HepG2 (cell line): ENCODE results near the gene B3GNT2. TPM values are rescaled to one million over a fixed set of nuclear protein-coding genes. Genes with fewer than 3 reads are reported as not detected.
A peak's percentile ranks its signal among the peaks of the same experiment; 100 is the strongest.

Experiments
- ATAC-seq: fragments of 200-7000 bp; cut with Tn5 transposase; 3 replicates; pipeline ENCODE4 v1.9.1; 2020; ENCODE audit warnings: mild to moderate bottlenecking, moderate library complexity
- BruUV-seq: library from RNA; stranded (reverse); fragments of 400-500 nt; replicated peaks from 2 replicates; lab custom pipeline; 2021; lab: Mats Ljungman, UMichigan
- CTCF ChIA-PET: fragments of 300-600 bp; formaldehyde crosslinking; extraction: SDS; loops from one replicate; lab custom pipeline; 2021; ENCODE audit warnings: low total read pairs, inconsistent platforms, low intra/inter-chr PET ratio; lab: Yijun Ruan, JAX
- POLR2A ChIA-PET: fragments of 350-600 bp; sonication (Branson Sonifier 250); formaldehyde crosslinking; loops from one replicate; lab custom pipeline; 2020; ENCODE audit warnings: antibody characterized with exemption, inconsistent platforms; lab: Yijun Ruan, JAX
- DNase-seq: peaks from one replicate; pipeline ENCODE4 v3.0.0-alpha.2; 2015; ENCODE audit warnings: low spot score
- FAIRE-seq: peaks from 3 replicates; lab custom pipeline; 2011; peaks lifted over from hg19 to GRCh38; lab: Jason Lieb, UNC
- H2AFZ ChIP-seq: one replicate; pipeline ENCODE4 v1.6.1; 2011; ENCODE audit warnings: low read length, inconsistent platforms
- H3K27ac ChIP-seq: fragments of 300-600 bp; 3 replicates; pipeline ENCODE4 v1.8.0; 2011; ENCODE audit warnings: mixed run types, mild to moderate bottlenecking, mixed read lengths, low read length, inconsistent platforms; ENCODE audit not compliant: insufficient read depth; ENCODE audit errors: extremely low read length
- H3K27me3 ChIP-seq, 2 experiments: fragments of 200-600 bp in 1 of 2; 2 replicates in 1 of 2; 3 replicates in 1 of 2; pipeline versions ENCODE4 v1.6.0 to v1.8.0; 2011; ENCODE audit warnings: low read length in 2 of 2, mild to moderate bottlenecking in 2 of 2, moderate library complexity in 2 of 2, inconsistent platforms in 1 of 2; ENCODE audit not compliant: insufficient read depth in 2 of 2, control insufficient read depth in 1 of 2
- H3K36me3 ChIP-seq, 2 experiments: fragments of 200-600 bp in 1 of 2; replicated peaks in 1 of 2; 2 replicates in 1 of 2; 3 replicates in 1 of 2; pipeline versions ENCODE4 v1.5.1 to v1.8.0; 2011; ENCODE audit warnings: low read length in 2 of 2, inconsistent platforms in 1 of 2; ENCODE audit not compliant: insufficient read depth in 2 of 2, control insufficient read depth in 1 of 2
- H3K4me1 ChIP-seq: 2 replicates; pipeline ENCODE4 v1.5.1; 2012; ENCODE audit warnings: low read length, inconsistent platforms; ENCODE audit not compliant: insufficient read depth
- H3K4me2 ChIP-seq: 2 replicates; pipeline ENCODE4 v1.6.0; 2011; ENCODE audit warnings: low read depth, low read length, inconsistent platforms
- H3K4me3 ChIP-seq, 3 experiments: fragments of 200-600 bp in 1 of 3; sonication (generic), shearing (Covaris generic) in 1 of 3; replicated peaks in 1 of 3; 2 replicates each; pipeline ENCODE4 v1.5.1; 2011 to 2016; ENCODE audit warnings: low read length in 3 of 3, inconsistent platforms in 2 of 3, low read depth in 2 of 3, mild to moderate bottlenecking in 2 of 3, control low read depth in 1 of 3, mixed read lengths in 1 of 3; ENCODE audit not compliant: insufficient read depth in 1 of 3
- H3K79me2 ChIP-seq: one replicate; pipeline ENCODE4 v1.6.1; 2011; ENCODE audit warnings: low read length, inconsistent platforms; ENCODE audit not compliant: insufficient read depth
- H3K9ac ChIP-seq: 2 replicates; pipeline ENCODE4 v1.6.0; 2011; ENCODE audit warnings: mild to moderate bottlenecking, low read depth, low read length, inconsistent platforms; ENCODE audit not compliant: insufficient read depth
- H3K9me3 ChIP-seq: 2 replicates; pipeline ENCODE4 v1.5.1; 2012; ENCODE audit warnings: mild to moderate bottlenecking, low read length
- H4K20me1 ChIP-seq: 2 replicates; pipeline ENCODE4 v1.6.0; 2011; ENCODE audit warnings: inconsistent platforms, mild to moderate bottlenecking, low read length, moderate library complexity; ENCODE audit not compliant: insufficient read depth
- CHD2 ChIP-seq: IDR thresholded peaks from 2 replicates; pipeline ENCODE4 v1.6.1; 2011; ENCODE audit warnings: low read depth, low read length, improper control_type of control experiment
- FLYWCH1 ChIP-seq: sonication (generic); formaldehyde crosslinking; IDR thresholded peaks from 2 replicates; pipeline ENCODE4 v1.8.1; 2023; ENCODE audit warnings: mild to moderate bottlenecking, missing genetic modification reagents
- FOSL1 ChIP-seq: sonication (generic); formaldehyde crosslinking; IDR thresholded peaks from 2 replicates; pipeline ENCODE4 v1.9.0; 2021; ENCODE audit warnings: missing genetic modification reagents, borderline replicate concordance
- HNF4A ChIP-seq: sonication (generic); formaldehyde crosslinking; IDR thresholded peaks from 2 replicates; pipeline ENCODE4 v1.4.0; 2020; ENCODE audit warnings: missing genetic modification reagents
- NFRKB ChIP-seq: fragments of 450-650 bp; IDR thresholded peaks from 2 replicates; pipeline ENCODE4 v1.6.1; 2017
- SNAPC2 ChIP-seq: sonication (generic); formaldehyde crosslinking; IDR thresholded peaks from 2 replicates; pipeline ENCODE4 v1.8.1; 2022; ENCODE audit warnings: mild to moderate bottlenecking, missing genetic modification reagents
- SRSF9 ChIP-seq: fragments of 200-400 bp; formaldehyde crosslinking; IDR thresholded peaks from 2 replicates; pipeline ENCODE4 v1.6.1; 2018; ENCODE audit warnings: borderline replicate concordance, mild to moderate bottlenecking, low read depth, low read length; ENCODE audit not compliant: insufficient read depth, poor library complexity, severe bottlenecking
- WIZ ChIP-seq: sonication (generic); formaldehyde crosslinking; IDR thresholded peaks from 2 replicates; pipeline ENCODE4 v1.5.1; 2020; ENCODE audit warnings: mild to moderate bottlenecking, missing genetic modification reagents
- ZBTB42 ChIP-seq: sonication (generic); formaldehyde crosslinking; IDR thresholded peaks from 2 replicates; pipeline ENCODE4 v1.5.0; 2020; ENCODE audit warnings: mild to moderate bottlenecking, missing genetic modification reagents
- ZNF180 ChIP-seq: sonication (generic); formaldehyde crosslinking; IDR thresholded peaks from 2 replicates; pipeline ENCODE4 v1.4.0; 2020; ENCODE audit warnings: low read depth, missing genetic modification reagents, borderline replicate concordance
- WGBS: methylation state at CpG from one replicate; pipeline ENCODE4 v1.1.6; 2017; ENCODE audit warnings: low lambda C conversion rate; 5-methylcytosine and 5-hydroxymethylcytosine counted together
- in situ Hi-C: cut with HindIII; loops from 2 replicates; pipeline ENCODE4 v1.10.0; 2017; ENCODE audit warnings: low pct_unique_long_range_greater_than_20kb; ENCODE audit not compliant: extremely low pct_ligation_motif_present
- intact Hi-C: fragments of 100-400 bp; cut with micrococcal nuclease; formaldehyde crosslinking; loops from one replicate; pipeline ENCODE4 v1.10.0; 2022; ENCODE audit not compliant: unreplicated experiment
- polyA plus RNA-seq, 8 experiments: library from polyadenylated mRNA; depleted of rRNA in 3 of 8; stranded (reverse) in 7 of 8; unstranded in 1 of 8; fragments of >200 nt; fragmentation: Illumina TruSeq in 4 of 8; extraction: Trizol in 4 of 8; gene quantifications; 2 replicates each; pipeline versions ENCODE4 v1.2.1 to v1.2.3, GENCODE V29; 2011 to 2016; ENCODE audit warnings: low read depth in 4 of 8, missing spikeins in 1 of 8, mixed read lengths in 1 of 8; ENCODE audit not compliant: insufficient read depth in 1 of 8
- total RNA-seq, 5 experiments: library from RNA; depleted of rRNA; stranded (reverse); fragments of >200 nt; fragmentation: Illumina TruSeq; extraction: Trizol; gene quantifications; 2 replicates each; pipeline ENCODE4 v1.2.3, GENCODE V29; 2016; ENCODE audit warnings: low read depth in 1 of 5

The B3GNT2 gene
- total and polyA plus RNA-seq, 2 of the 13 experiments (the other 11 are each of a cell fraction or from before 2014, with no cell fraction given), result 26.3 to 28.5 TPM

GRCh38 chr2:62187246-62187645, 8.7 kb upstream of the B3GNT2 start:
- H3K27ac ChIP-seq, result no peak overlapping the region
- H3K4me2 ChIP-seq, result no peak overlapping the region
- H3K27me3 ChIP-seq, result peaks cover 4 to 6% of the 10 kb centered on the region in 2 experiments; a peak in 2 of 5 replicates
- no TSS peak for BruUV-seq
- H2AFZ ChIP-seq, result no peak overlapping the region
- ATAC-seq (no peak), DNase-seq (no peak), FAIRE-seq (no peak)
- H3K9me3 ChIP-seq, result no peaks in the 10 kb centered on the region
- TF ChIP-seq WIZ (CRISPR knock-in tag), result no peak
- TF ChIP-seq NFRKB, result no peak
- TF ChIP-seq FOSL1 (CRISPR knock-in tag), result no peak
- no peak for TF ChIP-seq FLYWCH1
- no peak for TF ChIP-seq ZBTB42
- no peak for TF ChIP-seq ZNF180 (CRISPR knock-in tag)
- peaks cover 18% of the 10 kb centered on the region for H3K4me1 ChIP-seq
- in situ Hi-C loops (no loop called here), intact Hi-C loops (no loop called here)
- POLR2A ChIA-PET, result no interaction called here
- CTCF ChIA-PET, result no interaction called here
- H3K4me3 ChIP-seq, result no peak overlapping the region
- H3K9ac ChIP-seq, result no peak overlapping the region
- no peaks in the 10 kb centered on the region for H4K20me1 ChIP-seq
- H3K36me3 ChIP-seq, result no peaks in the 10 kb centered on the region
- 80% methylated on average over 9 of the region's 9 CpGs for WGBS
- no peaks in the 10 kb centered on the region for H3K79me2 ChIP-seq

- ChIA-PET CTCF (no interaction called here), POLR2A (no interaction called here)
- Histone ChIP-seq H2AFZ (no peak overlapping the region), H3K27ac (no peak overlapping the region), H3K4me2 (no peak overlapping the region), H4K20me1 (no peaks in the 10 kb centered on the region), H3K9me3 (no peaks in the 10 kb centered on the region), H3K79me2 (no peaks in the 10 kb centered on the region), H3K4me3 (no peak overlapping the region), H3K9ac (no peak overlapping the region), H3K36me3 (no peaks in the 10 kb centered on the region), H3K27me3 (peaks cover 4 to 6% of the 10 kb centered on the region in 2 experiments; a peak in 2 of 5 replicates), H3K4me1 (peaks cover 29% of the 10 kb centered on the region)
- intact Hi-C loops (no loop called here), in situ Hi-C loops (no loop called here)
- FAIRE-seq (no peak), ATAC-seq (no peak), DNase-seq (no peak)
- TF ChIP-seq SRSF9, result no peak
- TF ChIP-seq SNAPC2 (CRISPR knock-in tag), result no peak
- no peak for TF ChIP-seq CHD2
- peak; percentile 35 for TF ChIP-seq HNF4A (CRISPR knock-in tag)
- BruUV-seq, result no TSS peak
- 21% methylated on average over 3 of the region's 3 CpGs for WGBS
Measured at GRCh38 chr2:62188416-62188815, 7.5 kb upstream of the B3GNT2 start.
